SK-N-SH (cell line): ENCODE results near the gene XKR8. TPM values are rescaled to one million over a fixed set of nuclear protein-coding genes. Genes with fewer than 3 reads are reported as not detected.

Experiments used
- CTCF ChIA-PET: fragments of 300-600, 350-600 bp; formaldehyde crosslinking; extraction: SDS; loops from one replicate; lab custom pipeline; 2021; lab: Yijun Ruan, JAX
- POLR2A ChIA-PET: fragments of 350-600 bp; sonication (Branson Sonifier 250); formaldehyde crosslinking; extraction: SDS; loops from one replicate; lab custom pipeline; 2020; ENCODE audit warnings: antibody characterized with exemption, inconsistent platforms; lab: Yijun Ruan, JAX
- DNase-seq: peaks from one replicate; pipeline ENCODE4 v3.0.0; 2012
- H2AFZ ChIP-seq: fragments of 200-600 bp; sonication (generic); 2 replicates; pipeline ENCODE4 v1.8.1; 2016; ENCODE audit warnings: antibody characterized with exemption, mild to moderate bottlenecking, low read depth
- H3F3A ChIP-seq: fragments of 200-600 bp; sonication (generic); replicated peaks from 2 replicates; pipeline ENCODE3; 2016; ENCODE audit warnings: antibody characterized with exemption, mild to moderate bottlenecking; ENCODE audit not compliant: insufficient read depth
- H3K27ac ChIP-seq, 2 experiments: fragments of 200-500 bp in 1 of 2; fragments of 200-600 bp in 1 of 2; sonication (Bioruptor generic) in 1 of 2; sonication (generic), shearing (Covaris generic) in 1 of 2; 2 replicates each; pipeline versions ENCODE4 v1.5.1 to v1.6.1; 2014 to 2016; ENCODE audit warnings: low read depth in 2 of 2, inconsistent platforms in 1 of 2, low read length in 1 of 2, mild to moderate bottlenecking in 1 of 2, mixed read lengths in 1 of 2
- H3K27me3 ChIP-seq: fragments of 200-600 bp; sonication (generic), shearing (Covaris generic); 2 replicates; pipeline ENCODE4 v1.6.1; 2016; ENCODE audit warnings: mixed run types; ENCODE audit not compliant: insufficient read depth
- H3K36me3 ChIP-seq, 2 experiments: fragments of 200-500 bp in 1 of 2; fragments of 200-600 bp in 1 of 2; sonication (Bioruptor generic) in 1 of 2; sonication (generic) in 1 of 2; replicated peaks in 1 of 2; 2 replicates each; pipeline versions ENCODE3 to v1.5.1; 2014 to 2016; ENCODE audit warnings: low read length in 1 of 2, mild to moderate bottlenecking in 1 of 2; ENCODE audit not compliant: insufficient read depth in 2 of 2, control insufficient read depth in 1 of 2
- H3K4me1 ChIP-seq, 2 experiments: fragments of 200-500 bp in 1 of 2; fragments of 200-600 bp in 1 of 2; sonication (Bioruptor generic) in 1 of 2; sonication (generic), shearing (Covaris generic) in 1 of 2; 2 replicates each; pipeline versions ENCODE4 v1.5.1 to v1.6.1; 2014 to 2016; ENCODE audit warnings: low read depth in 1 of 2, low read length in 1 of 2, mixed run types in 1 of 2; ENCODE audit not compliant: insufficient read depth in 2 of 2, control insufficient read depth in 1 of 2
- H3K4me2 ChIP-seq: fragments of 200-600 bp; sonication (generic), shearing (Covaris generic); 2 replicates; pipeline ENCODE4 v1.6.1; 2017; ENCODE audit warnings: mixed run types
- H3K4me3 ChIP-seq, 2 experiments: fragments of 200-500 bp in 1 of 2; fragments of 200-600 bp in 1 of 2; sonication (Bioruptor generic) in 1 of 2; sonication (generic), shearing (Covaris generic) in 1 of 2; 2 replicates each; pipeline versions ENCODE4 v1.5.1 to v1.8.1; 2014 to 2016; ENCODE audit warnings: low read depth in 2 of 2, inconsistent platforms in 1 of 2, low read length in 1 of 2, mild to moderate bottlenecking in 1 of 2, mixed read lengths in 1 of 2, moderate library complexity in 1 of 2
- H3K79me2 ChIP-seq: fragments of 200-600 bp; sonication (generic); 2 replicates; pipeline ENCODE4 v1.8.1; 2017; ENCODE audit warnings: mild to moderate bottlenecking; ENCODE audit not compliant: insufficient read depth
- H3K9ac ChIP-seq: fragments of 200-600 bp; sonication (generic); 2 replicates; pipeline ENCODE4 v1.6.1; 2017; ENCODE audit warnings: mixed run types
- H3K9me2 ChIP-seq: fragments of 200-600 bp; sonication (generic); 2 replicates; pipeline ENCODE4 v1.6.1; 2017; ENCODE audit warnings: mixed run types
- H3K9me3 ChIP-seq: fragments of 200-600 bp; sonication (generic); 2 replicates; pipeline ENCODE4 v1.6.1; 2017; ENCODE audit warnings: mixed run types, mild to moderate bottlenecking, moderate library complexity
- H4K20me1 ChIP-seq: fragments of 200-600 bp; sonication (generic); 2 replicates; pipeline ENCODE4 v1.6.1; 2017; ENCODE audit warnings: mild to moderate bottlenecking, mixed run types; ENCODE audit not compliant: insufficient read depth
- CTCF ChIP-seq: fragments of 200-600 bp; sonication (generic); IDR thresholded peaks from 2 replicates; pipeline ENCODE4 v1.6.1; 2017; ENCODE audit warnings: antibody characterized with exemption, mild to moderate bottlenecking, moderate library complexity
- EZH2phosphoT487 ChIP-seq: fragments of 200-600 bp; sonication (generic); IDR thresholded peaks from 2 replicates; pipeline ENCODE4 v1.6.1; 2017; ENCODE audit warnings: low read depth, mixed run types, mild to moderate bottlenecking, antibody characterized with exemption, moderate library complexity, borderline replicate concordance
- FOSL2 ChIP-seq: IDR thresholded peaks from 2 replicates; pipeline ENCODE4 v1.4.0; 2012; ENCODE audit warnings: low read depth, mild to moderate bottlenecking, moderate library complexity, borderline replicate concordance
- MEF2A ChIP-seq: IDR thresholded peaks from 2 replicates; pipeline ENCODE4 v1.4.0; 2012; ENCODE audit warnings: low read depth, borderline replicate concordance
- NFIC ChIP-seq: IDR thresholded peaks from 2 replicates; pipeline ENCODE4 v1.4.0; 2012; ENCODE audit warnings: borderline replicate concordance
- NRF1 ChIP-seq: IDR thresholded peaks from 2 replicates; pipeline ENCODE4 v1.6.1; 2012; ENCODE audit warnings: low read depth, mild to moderate bottlenecking, low read length
- RAD21 ChIP-seq: IDR thresholded peaks from 2 replicates; pipeline ENCODE4 v1.6.1; 2012; ENCODE audit warnings: mild to moderate bottlenecking, low read length
- RFX5 ChIP-seq: IDR thresholded peaks from 2 replicates; pipeline ENCODE4 v1.6.1; 2012; ENCODE audit warnings: mild to moderate bottlenecking, improper control_type of control experiment, low read length
- SMC3 ChIP-seq: IDR thresholded peaks from 2 replicates; pipeline ENCODE4 v1.6.1; 2012; ENCODE audit warnings: low read depth, low read length, improper control_type of control experiment
- TCF12 ChIP-seq: IDR thresholded peaks from 2 replicates; pipeline ENCODE4 v1.4.0; 2012
- TEAD4 ChIP-seq: IDR thresholded peaks from 2 replicates; pipeline ENCODE4 v1.4.0; 2012; ENCODE audit warnings: mild to moderate bottlenecking, borderline replicate concordance; ENCODE audit not compliant: insufficient read depth
- USF1 ChIP-seq: IDR thresholded peaks from 2 replicates; pipeline ENCODE4 v1.4.0; 2012; ENCODE audit warnings: low read depth, borderline replicate concordance
- USF2 ChIP-seq: fragments of 150-350 bp; IDR thresholded peaks from 2 replicates; pipeline ENCODE4 v1.6.1; 2017; ENCODE audit warnings: antibody characterized with exemption, low read length, low read depth, borderline replicate concordance
- WGBS: methylation state at CpG from one replicate; pipeline ENCODE4 v1.1.6; 2017; ENCODE audit warnings: low lambda C conversion rate; 5-methylcytosine and 5-hydroxymethylcytosine counted together
- polyA plus RNA-seq, 3 experiments: library from polyadenylated mRNA; depleted of rRNA; stranded (reverse); fragments of >200 nt; gene quantifications; 2 replicates each; pipeline ENCODE4 v1.2.3, GENCODE V29; 2012

Gene XKR8
- polyA plus RNA-seq, 1 of the 3 experiments (the other 2 are of a cell fraction) = 0.02 TPM

- no peak overlapping the region for H3K9ac ChIP-seq
- TF ChIP-seq EZH2phosphoT487 = no peak
- 0 out of 2 replicates have a peak, but pooled peaks have one; percentile 27 for TF ChIP-seq FOSL2
- TF ChIP-seq TCF12 = no peak; the same call in 1 of the 2 replicates
- TF ChIP-seq SMC3 = no peak
- TF ChIP-seq NFIC = no peak
- TF ChIP-seq, all 33 proteins: peak for 1
- H3K4me2 ChIP-seq = 0 out of 2 replicates have a peak overlapping the region, but pooled peaks have one; percentile 10
- no peak overlapping the region for H2AFZ ChIP-seq
- peaks cover 11 to 14% of the 10 kb centered on the region in 2 experiments for H3K36me3 ChIP-seq
- ChIA-PET CTCF (interaction anchor here (0.9 kb wide), 1 partner anchor 11 kb away, joined by 6 read pairs; no protein-coding TSS in a partner anchor), POLR2A (interaction anchor here (0.6 kb wide), 1 partner anchor 22 kb away, joined by 3 read pairs; no protein-coding TSS in a partner anchor)
- no peak overlapping the region for H3K27ac ChIP-seq
- H4K20me1 ChIP-seq = no peaks in the 10 kb centered on the region
- no peaks in the 10 kb centered on the region for H3K9me3 ChIP-seq
- 73% methylated on average over 3 of the region's 3 CpGs for WGBS
- H3K4me1 ChIP-seq = peaks cover 10 to 14% of the 10 kb centered on the region in 2 experiments; a peak in 3 of 4 replicates
- no peak overlapping the region for H3K4me3 ChIP-seq
- no peaks in the 10 kb centered on the region for H3K27me3 ChIP-seq
- no peak for DNase-seq
- no peaks in the 10 kb centered on the region for H3K79me2 ChIP-seq
- H3F3A ChIP-seq = peaks cover 8% of the 10 kb centered on the region
- H3K9me2 ChIP-seq = no peaks in the 10 kb centered on the region
These were observed 8.9 kb downstream of the XKR8 start for GRCh38 chr1:27968692-27969091.

- H3K9me3 ChIP-seq = no peaks in the 10 kb centered on the region
- DNase-seq = no peak
- WGBS = 81% methylated on average over 6 of the region's 6 CpGs
- peaks cover 8% of the 10 kb centered on the region for H3F3A ChIP-seq
- ChIA-PET CTCF (interaction anchor here (1.0 to 1.4 kb wide), 2 partner anchors 9 to 37 kb away, joined by 4 read pairs; no protein-coding TSS in a partner anchor), POLR2A (no interaction called here)
- H3K27me3 ChIP-seq = no peaks in the 10 kb centered on the region
- no peaks in the 10 kb centered on the region for H3K79me2 ChIP-seq
- peaks cover 11 to 23% of the 10 kb centered on the region in 2 experiments for H3K36me3 ChIP-seq
- no peaks in the 10 kb centered on the region for H3K9me2 ChIP-seq
- no peak overlapping the region for H3K9ac ChIP-seq
- peak overlapping the region in 1 of 2 experiments; percentile 59; a peak in 2 of 4 replicates for H3K27ac ChIP-seq
- no peak overlapping the region for H3K4me3 ChIP-seq
- H3K4me2 ChIP-seq = peak overlapping the region; percentile 30; the same call in 1 of the 2 replicates
- peaks cover 10 to 14% of the 10 kb centered on the region in 2 experiments; a peak in 3 of 4 replicates for H3K4me1 ChIP-seq
- TF ChIP-seq USF2 (no peak), TEAD4 (no peak), RAD21 (no peak), MEF2A (no peak), TCF12 (peak; percentile 40; the same call in 1 of the 2 replicates), NRF1 (no peak), CTCF (no peak), RFX5 (no peak), FOSL2 (peak; percentile 36; the same call in 1 of the 2 replicates), USF1 (no peak)
- H4K20me1 ChIP-seq = no peaks in the 10 kb centered on the region
- no peak overlapping the region for H2AFZ ChIP-seq
These were observed 10.6 kb downstream of the XKR8 start for GRCh38 chr1:27970401-27970800.
